HG02763 (cell line): ENCODE measurements around the gene SHMT1.
"Not testable (repeated sequence)": the region's sequence is repeated elsewhere in the genome, so short reads cannot be mapped to it uniquely, and the experiment has no call there.

Experiments used
- ATAC-seq: cut with Tn5 transposase; IDR thresholded peaks from one replicate; pipeline ENCODE4 v1.9.1; 2021; ENCODE audit warnings: mild to moderate bottlenecking, moderate library complexity; ENCODE audit not compliant: unreplicated experiment

Gene SHMT1

DNA sequence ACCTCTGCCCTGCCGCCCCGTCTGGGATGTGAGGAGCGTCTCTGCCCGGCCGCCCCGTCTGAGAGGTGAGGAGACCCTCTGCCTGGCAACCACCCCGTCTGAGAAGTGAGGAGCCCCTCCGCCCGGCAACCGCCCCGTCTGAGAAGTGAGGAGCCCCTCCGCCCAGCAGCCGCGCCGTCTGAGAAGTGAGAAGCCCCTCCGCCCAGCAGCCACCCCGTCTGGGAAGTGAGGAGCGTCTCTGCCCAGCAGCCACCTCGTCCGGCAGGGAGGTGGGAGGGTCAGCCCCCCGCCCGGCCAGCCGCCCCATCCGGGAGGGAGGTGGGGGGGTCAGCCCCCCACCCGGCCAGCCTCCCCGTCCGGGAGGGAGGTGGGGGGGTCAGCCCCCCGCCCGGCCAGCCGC is 65.3 kb downstream of the SHMT1 start:
- ATAC-seq: not testable (repeated sequence)

DNA sequence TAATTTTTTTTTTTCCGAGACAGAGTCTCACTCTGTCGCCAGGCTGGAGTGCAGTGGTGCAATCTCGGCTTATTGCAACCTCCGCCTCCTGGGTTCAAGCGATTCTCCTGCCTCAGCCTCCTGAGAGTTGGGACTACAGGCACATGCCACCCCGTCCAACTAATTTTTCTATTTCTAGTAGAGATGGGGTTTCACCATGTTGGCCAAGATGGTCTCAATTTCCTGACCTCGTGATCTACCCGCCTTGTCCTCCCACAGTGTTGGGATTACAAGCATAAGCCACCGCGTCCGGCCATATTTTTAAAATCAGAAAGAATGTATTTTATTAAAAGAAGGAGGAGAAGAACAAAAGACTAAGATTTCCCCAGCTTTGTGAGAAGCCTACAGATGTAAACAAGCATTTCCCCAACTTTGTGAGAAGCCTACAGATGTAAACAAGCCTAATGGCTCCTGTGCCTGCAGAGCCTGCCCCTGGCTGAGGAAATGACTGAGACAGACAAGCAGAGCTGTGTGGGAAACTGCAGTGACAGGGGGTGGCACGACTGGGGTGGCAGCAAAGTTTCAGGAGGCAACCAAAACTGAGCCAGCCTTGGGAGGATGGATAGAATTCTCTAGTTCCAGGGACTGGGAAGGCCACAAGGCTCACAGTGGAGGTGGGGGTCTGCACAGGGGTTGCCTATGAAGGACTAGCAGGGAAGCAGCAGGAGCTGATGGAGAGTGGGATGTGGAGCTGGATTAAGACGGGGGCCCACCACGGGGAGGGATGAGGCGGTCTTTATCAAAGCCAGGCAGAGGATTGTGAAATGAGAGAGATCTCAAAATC is 71.4 kb downstream of the SHMT1 start:
- ATAC-seq: no peak

DNA sequence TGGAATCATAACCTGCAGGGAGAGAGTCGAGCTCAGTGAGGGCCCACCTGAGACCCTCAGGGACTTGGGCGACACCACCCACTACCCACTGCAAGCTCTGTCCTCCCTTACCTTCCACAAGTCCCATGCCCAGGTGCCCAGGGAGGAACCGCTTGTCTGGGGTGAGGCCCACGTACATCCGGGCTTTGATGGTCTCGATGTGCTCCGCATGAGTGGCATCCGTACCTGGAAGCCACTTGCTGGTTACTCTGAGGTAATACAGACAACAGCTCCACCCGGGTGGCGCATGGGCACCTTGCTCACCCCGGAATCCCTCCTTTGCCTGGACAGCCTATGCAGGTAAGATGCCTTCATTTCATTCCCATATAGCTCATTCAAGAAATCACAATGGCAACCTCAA is 78.1 kb downstream of the SHMT1 start:
- no peak for ATAC-seq

- no peak for ATAC-seq
These were observed 81.6 kb downstream of the SHMT1 start for GRCh38 chr17:18281788-18282187.

DNA sequence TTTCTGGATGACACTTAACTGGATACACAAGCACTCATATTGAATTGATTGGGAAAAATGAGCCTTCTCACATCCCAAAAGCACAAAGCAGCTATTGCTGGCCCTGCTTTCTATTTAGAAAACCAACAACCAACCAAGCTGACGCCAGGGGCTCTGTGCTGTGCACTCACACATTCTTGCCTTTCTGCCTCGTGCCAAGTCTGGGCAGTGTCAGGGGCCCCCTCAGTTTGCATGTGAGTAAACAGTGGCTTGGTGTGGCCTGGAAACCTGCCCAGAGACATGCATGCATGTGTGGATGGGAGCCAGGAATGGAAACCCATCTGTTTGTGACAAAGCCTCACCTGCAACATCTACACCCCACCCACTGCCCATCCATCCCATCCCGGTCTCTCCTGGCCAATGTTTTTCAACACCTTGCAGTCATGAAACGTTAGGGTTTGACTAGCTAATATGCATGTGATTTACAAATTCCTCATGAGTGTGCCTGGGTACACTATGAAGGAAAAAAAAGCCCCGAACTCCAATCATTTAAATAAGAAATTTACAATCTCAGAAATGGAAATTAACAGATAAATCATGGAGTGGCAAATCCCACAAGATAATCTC is 82.5 kb downstream of the SHMT1 start:
- no peak for ATAC-seq

- ATAC-seq: no peak
These were observed 83.1 kb downstream of the SHMT1 start for GRCh38 chr17:18280249-18280648.

DNA sequence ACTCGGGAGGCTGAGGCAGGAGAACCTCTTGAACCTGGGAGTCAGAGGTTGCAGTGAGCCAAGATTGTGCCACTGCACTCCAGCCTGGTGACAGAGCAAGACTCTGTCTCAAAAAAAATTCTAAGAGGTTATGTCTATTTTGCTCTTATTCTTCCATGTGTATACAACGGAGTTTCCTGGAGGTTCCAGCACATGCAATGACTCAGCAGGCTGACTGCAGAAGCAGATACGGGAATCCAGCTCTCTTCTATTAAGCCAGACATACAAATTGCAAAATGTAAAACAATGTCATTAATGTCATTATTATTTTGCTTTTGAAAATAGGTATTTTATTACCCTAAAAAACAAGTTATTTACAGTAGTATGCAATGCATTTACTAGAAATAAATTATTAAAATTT is 84.5 kb downstream of the SHMT1 start:
- no peak for ATAC-seq
